ENCODE measurements around the gene MYO3B.

- TF ChIP-seq, protein P1, sequence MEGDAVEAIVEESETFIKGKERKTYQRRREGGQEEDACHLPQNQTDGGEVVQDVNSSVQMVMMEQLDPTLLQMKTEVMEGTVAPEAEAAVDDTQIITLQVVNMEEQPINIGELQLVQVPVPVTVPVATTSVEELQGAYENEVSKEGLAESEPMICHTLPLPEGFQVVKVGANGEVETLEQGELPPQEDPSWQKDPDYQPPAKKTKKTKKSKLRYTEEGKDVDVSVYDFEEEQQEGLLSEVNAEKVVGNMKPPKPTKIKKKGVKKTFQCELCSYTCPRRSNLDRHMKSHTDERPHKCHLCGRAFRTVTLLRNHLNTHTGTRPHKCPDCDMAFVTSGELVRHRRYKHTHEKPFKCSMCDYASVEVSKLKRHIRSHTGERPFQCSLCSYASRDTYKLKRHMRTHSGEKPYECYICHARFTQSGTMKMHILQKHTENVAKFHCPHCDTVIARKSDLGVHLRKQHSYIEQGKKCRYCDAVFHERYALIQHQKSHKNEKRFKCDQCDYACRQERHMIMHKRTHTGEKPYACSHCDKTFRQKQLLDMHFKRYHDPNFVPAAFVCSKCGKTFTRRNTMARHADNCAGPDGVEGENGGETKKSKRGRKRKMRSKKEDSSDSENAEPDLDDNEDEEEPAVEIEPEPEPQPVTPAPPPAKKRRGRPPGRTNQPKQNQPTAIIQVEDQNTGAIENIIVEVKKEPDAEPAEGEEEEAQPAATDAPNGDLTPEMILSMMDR (IDR thresholded peaks at IDR 0.05; ENCODE audit: low read depth, low read length), result no peak
- TF ChIP-seq POLR2A (IDR thresholded peaks at IDR 0.05; ENCODE audit: extremely low read depth, insufficient read length), result no peak
Measured at GRCh38 chr2:170695521-170696410, 517.8 kb downstream of the MYO3B start.

Measured in NB4 (cell line).